Trophoblast cell (in vitro differentiated cells and primary cell): ENCODE measurements around the gene NFATC1.

Source experiments
- DNase-seq, 2 donors: peaks; one replicate each; pipeline ENCODE4 v3.0.0-alpha.2; 2016
- H2AFZ ChIP-seq: 2 replicates; pipeline ENCODE4 v1.6.1; 2013; ENCODE audit warnings: low read length, moderate library complexity, mild to moderate bottlenecking; ENCODE audit not compliant: insufficient read depth, poor library complexity
- H2AK5ac ChIP-seq: 2 replicates; pipeline ENCODE4 v1.6.1; 2013; ENCODE audit warnings: mild to moderate bottlenecking, low read length
- H2BK120ac ChIP-seq: 2 replicates; pipeline ENCODE4 v1.6.1; 2013; ENCODE audit warnings: low read length, mild to moderate bottlenecking, moderate library complexity; ENCODE audit not compliant: insufficient read depth, poor library complexity
- H2BK12ac ChIP-seq: 2 replicates; pipeline ENCODE4 v1.6.1; 2013; ENCODE audit warnings: mild to moderate bottlenecking, low read length, moderate library complexity
- H2BK5ac ChIP-seq: 2 replicates; pipeline ENCODE4 v1.6.1; 2013; ENCODE audit warnings: low read length, low read depth, moderate library complexity, mild to moderate bottlenecking; ENCODE audit not compliant: poor library complexity
- H3K14ac ChIP-seq: 2 replicates; pipeline ENCODE4 v1.6.1; 2013; ENCODE audit warnings: mild to moderate bottlenecking, low read length
- H3K18ac ChIP-seq: 2 replicates; pipeline ENCODE4 v1.6.1; 2013; ENCODE audit warnings: mild to moderate bottlenecking, low read length
- H3K23ac ChIP-seq: 2 replicates; pipeline ENCODE4 v1.6.1; 2013; ENCODE audit warnings: low read length
- H3K27ac ChIP-seq: 2 replicates; pipeline ENCODE4 v1.5.1; 2013; ENCODE audit warnings: low read depth, mild to moderate bottlenecking, inconsistent platforms, low read length, moderate library complexity
- H3K27me3 ChIP-seq: 2 replicates; pipeline ENCODE4 v1.6.1; 2013; ENCODE audit warnings: inconsistent platforms, mild to moderate bottlenecking, low read length, moderate library complexity; ENCODE audit not compliant: insufficient read depth
- H3K36me3 ChIP-seq, 2 experiments: 1 replicate in 1 of 2; 2 replicates in 1 of 2; pipeline ENCODE4 v1.6.1; 2013; ENCODE audit warnings: low read length in 2 of 2, mild to moderate bottlenecking in 2 of 2, moderate library complexity in 1 of 2; ENCODE audit not compliant: insufficient read depth in 2 of 2, control insufficient read depth in 1 of 2
- H3K4ac ChIP-seq: 2 replicates; pipeline ENCODE4 v1.6.1; 2013; ENCODE audit warnings: low read depth, mild to moderate bottlenecking, low read length, moderate library complexity
- H3K4me1 ChIP-seq, 2 experiments: 1 replicate in 1 of 2; 2 replicates in 1 of 2; pipeline ENCODE4 v1.6.1; 2013; ENCODE audit warnings: low read length in 2 of 2, mild to moderate bottlenecking in 2 of 2, moderate library complexity in 1 of 2; ENCODE audit not compliant: insufficient read depth in 2 of 2, control insufficient read depth in 1 of 2
- H3K4me2 ChIP-seq: 2 replicates; pipeline ENCODE4 v1.6.1; 2013; ENCODE audit warnings: inconsistent platforms, mild to moderate bottlenecking, low read length, moderate library complexity
- H3K4me3 ChIP-seq: 2 replicates; pipeline ENCODE4 v1.5.1; 2013; ENCODE audit warnings: mild to moderate bottlenecking, low read depth, low read length, inconsistent platforms
- H3K79me1 ChIP-seq: one replicate; pipeline ENCODE4 v1.6.1; 2013; ENCODE audit warnings: low read length
- H3K79me2 ChIP-seq: 2 replicates; pipeline ENCODE4 v1.6.1; 2013; ENCODE audit warnings: low read length, mild to moderate bottlenecking; ENCODE audit not compliant: control insufficient read depth, insufficient read depth, poor library complexity
- H3K9ac ChIP-seq: 2 replicates; pipeline ENCODE4 v1.6.1; 2013; ENCODE audit warnings: mild to moderate bottlenecking, low read length
- H3K9me3 ChIP-seq: 2 replicates; pipeline ENCODE4 v1.6.1; 2013; ENCODE audit warnings: low read depth, mild to moderate bottlenecking, control low read depth, inconsistent platforms, low read length; ENCODE audit not compliant: insufficient read depth
- H4K12ac ChIP-seq: 2 replicates; pipeline ENCODE4 v1.6.1; 2013; ENCODE audit warnings: low read depth, mild to moderate bottlenecking, low read length, moderate library complexity
- H4K8ac ChIP-seq: 2 replicates; pipeline ENCODE4 v1.6.1; 2013; ENCODE audit warnings: low read depth, mild to moderate bottlenecking, low read length, moderate library complexity
- H4K91ac ChIP-seq: one replicate; pipeline ENCODE4 v1.6.1; 2013; ENCODE audit warnings: low read depth, mild to moderate bottlenecking, low read length, moderate library complexity
- WGBS: extraction: QIAGEN DNeasy Blood & Tissue Kit; methylation state at CpG from one replicate; pipeline ENCODE4 v1.1.7; 2013; ENCODE audit warnings: missing lambda C conversion rate; ENCODE audit not compliant: insufficient read length, insufficient coverage; ENCODE audit errors: extremely low coverage; 5-methylcytosine and 5-hydroxymethylcytosine counted together

Gene NFATC1

DNA sequence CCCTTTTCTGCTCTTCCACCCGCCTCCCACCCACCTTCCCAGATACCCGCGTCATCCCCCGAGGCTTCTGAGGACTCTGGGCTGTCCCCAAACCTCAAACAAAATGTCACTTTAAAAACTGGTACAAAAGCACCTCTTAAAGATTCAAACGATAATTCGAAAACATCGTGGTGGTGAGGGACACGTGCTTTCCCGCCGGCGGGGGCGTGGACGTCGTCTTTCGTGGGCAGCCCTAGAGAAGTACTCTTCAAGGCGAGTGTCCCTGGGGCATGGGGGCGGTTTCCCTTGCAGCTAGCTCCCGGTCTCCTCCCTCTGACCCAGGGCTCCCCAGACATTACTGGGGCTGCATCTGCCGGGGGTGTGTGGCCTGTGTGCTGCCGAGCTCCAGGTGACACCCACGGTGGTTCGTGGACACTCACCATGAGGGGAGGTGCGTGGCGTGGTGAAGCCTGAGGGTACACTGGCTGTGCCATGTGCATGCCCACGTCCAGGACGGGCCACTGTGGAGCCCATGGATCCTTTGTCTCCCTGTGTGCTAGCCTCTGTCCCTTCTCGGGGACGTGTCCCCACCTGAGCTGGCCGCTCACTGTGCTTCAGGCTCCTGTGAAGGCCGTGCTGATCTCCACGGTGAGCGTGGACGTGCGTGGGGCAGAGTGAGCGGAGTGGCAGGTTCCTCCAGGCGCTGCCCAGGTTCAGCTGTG lies 117.8 kb downstream of the NFATC1 start:
- Histone ChIP-seq H3K79me1 (no peaks in the 10 kb centered on the region), H3K79me2 (no peaks in the 10 kb centered on the region), H2AFZ (no peak overlapping the region), H3K9ac (no peak overlapping the region), H4K91ac (no peak overlapping the region), H3K18ac (no peak overlapping the region), H3K27ac (no peak overlapping the region), H2BK12ac (no peak overlapping the region), H4K12ac (no peak overlapping the region), H3K4me1 (no peaks in the 10 kb centered on the region), H3K4me2 (no peak overlapping the region), H3K9me3 (no peaks in the 10 kb centered on the region), H3K27me3 (no peaks in the 10 kb centered on the region), H3K4me3 (peak overlapping the region; percentile 12), H3K14ac (no peak overlapping the region), H4K8ac (no peak overlapping the region), H2BK5ac (no peak overlapping the region), H2BK120ac (no peak overlapping the region), H2AK5ac (no peak overlapping the region), H3K23ac (no peak overlapping the region), H3K4ac (no peak overlapping the region), H3K36me3 (no peaks in the 10 kb centered on the region)
- DNase-seq = no peak
- no CpG with 5 or more reads among the region's 36 CpGs for WGBS

- DNase-seq = no peak
- no peak overlapping the region for H4K91ac ChIP-seq
- H2AFZ ChIP-seq = no peak overlapping the region
- no CpG with 5 or more reads among the region's 8 CpGs for WGBS
- no peak overlapping the region for H2BK120ac ChIP-seq
- H4K8ac ChIP-seq = no peak overlapping the region
- H3K27ac ChIP-seq = no peak overlapping the region
- no peaks in the 10 kb centered on the region for H3K36me3 ChIP-seq
- no peaks in the 10 kb centered on the region for H3K79me2 ChIP-seq
- H3K14ac ChIP-seq = no peak overlapping the region
- no peaks in the 10 kb centered on the region for H3K27me3 ChIP-seq
- H3K9ac ChIP-seq = no peak overlapping the region
- no peak overlapping the region for H2BK12ac ChIP-seq
- H3K4me3 ChIP-seq = no peak overlapping the region
- no peak overlapping the region for H3K18ac ChIP-seq
- H3K4me2 ChIP-seq = no peak overlapping the region
- no peak overlapping the region for H3K4ac ChIP-seq
- no peaks in the 10 kb centered on the region for H3K79me1 ChIP-seq
- no peak overlapping the region for H3K23ac ChIP-seq
- H3K4me1 ChIP-seq = no peaks in the 10 kb centered on the region
- no peak overlapping the region for H4K12ac ChIP-seq
- no peak overlapping the region for H2BK5ac ChIP-seq
- H2AK5ac ChIP-seq = no peak overlapping the region
- H3K9me3 ChIP-seq = no peaks in the 10 kb centered on the region
Measured at GRCh38 chr18:79515331-79515730, 119.6 kb downstream of the NFATC1 start.

DNA sequence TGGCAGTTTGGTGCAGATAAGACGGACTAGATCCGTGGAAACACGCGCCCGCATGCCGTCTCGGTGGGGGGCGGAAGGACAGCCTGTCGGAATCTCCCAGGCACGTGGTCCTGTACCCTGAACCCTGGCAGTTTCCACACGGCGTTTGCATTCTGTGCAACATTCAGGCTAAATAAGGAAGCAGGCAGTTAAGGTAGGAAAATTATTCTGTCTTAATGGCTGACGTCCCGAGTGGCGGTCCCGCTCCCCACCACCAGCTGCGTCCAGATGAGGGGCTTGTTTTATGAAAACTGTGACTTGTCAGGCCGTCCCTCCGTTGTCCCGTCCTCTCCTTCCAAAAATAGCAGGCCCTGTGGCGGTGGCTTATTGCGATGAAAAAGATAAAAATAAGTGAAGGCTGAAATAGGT lies 120.2 kb downstream of the NFATC1 start:
- no peaks in the 10 kb centered on the region for H3K4me1 ChIP-seq
- H3K14ac ChIP-seq = no peak overlapping the region
- no peak overlapping the region for H3K4me2 ChIP-seq
- no peak overlapping the region for H2BK120ac ChIP-seq
- H3K18ac ChIP-seq = no peak overlapping the region
- H2BK12ac ChIP-seq = no peak overlapping the region
- no peaks in the 10 kb centered on the region for H3K36me3 ChIP-seq
- no peak overlapping the region for H2AK5ac ChIP-seq
- no peak overlapping the region for H3K4me3 ChIP-seq
- no peak overlapping the region for H3K4ac ChIP-seq
- no peak overlapping the region for H3K23ac ChIP-seq
- no peak overlapping the region for H2BK5ac ChIP-seq
- H4K91ac ChIP-seq = no peak overlapping the region
- no peaks in the 10 kb centered on the region for H3K9me3 ChIP-seq
- no peak overlapping the region for H3K27ac ChIP-seq
- H3K79me1 ChIP-seq = no peaks in the 10 kb centered on the region
- H2AFZ ChIP-seq = no peak overlapping the region
- H4K8ac ChIP-seq = no peak overlapping the region
- H4K12ac ChIP-seq = no peak overlapping the region
- WGBS = no CpG with 5 or more reads among the region's 22 CpGs
- H3K9ac ChIP-seq = no peak overlapping the region
- H3K27me3 ChIP-seq = no peaks in the 10 kb centered on the region
- DNase-seq = peak in 1 of 2 donors; percentile 65
- H3K79me2 ChIP-seq = no peaks in the 10 kb centered on the region

- Histone ChIP-seq H4K8ac (no peak overlapping the region), H3K27ac (no peak overlapping the region), H2BK12ac (no peak overlapping the region), H4K12ac (no peak overlapping the region), H3K27me3 (no peaks in the 10 kb centered on the region), H3K9ac (no peak overlapping the region), H3K23ac (no peak overlapping the region), H3K4me3 (no peak overlapping the region), H3K79me2 (no peaks in the 10 kb centered on the region), H3K79me1 (no peaks in the 10 kb centered on the region), H4K91ac (no peak overlapping the region), H3K4me2 (no peak overlapping the region), H3K14ac (no peak overlapping the region), H2AK5ac (no peak overlapping the region), H3K4me1 (no peaks in the 10 kb centered on the region), H2BK5ac (no peak overlapping the region), H3K9me3 (no peaks in the 10 kb centered on the region), H2AFZ (no peak overlapping the region), H3K18ac (no peak overlapping the region), H3K36me3 (no peaks in the 10 kb centered on the region), H3K4ac (no peak overlapping the region), H2BK120ac (no peak overlapping the region)
- DNase-seq = no peak
- WGBS = no CpG with 5 or more reads among the region's 20 CpGs
Measured at GRCh38 chr18:79516441-79516931, 120.8 kb downstream of the NFATC1 start.
